ENCODE data around the gene FBLN1. TPM values are rescaled to one million over a fixed set of nuclear protein-coding genes. Genes with fewer than 3 reads are reported as not detected.

Gene FBLN1
- total and polyA plus RNA-seq, 2 of the 13 experiments (the other 11 are each of a cell fraction or from before 2014, with no cell fraction given) = 37.3 to 103 TPM

- no peak for DNase-seq (ENCODE audit: low spot score)
- H3K4me1 ChIP-seq (ENCODE audit: insufficient read depth, low read length) = peaks cover 33% of the 10 kb centered on the region
- no peaks in the 10 kb centered on the region for H3K9me3 ChIP-seq (ENCODE audit: low read length)
- no peak for TF ChIP-seq NR2F1 (CRISPR knock-in tag; IDR thresholded peaks at IDR 0.05)
- TF ChIP-seq ZNF766 (CRISPR knock-in tag; IDR thresholded peaks at IDR 0.05; ENCODE audit: borderline replicate concordance) = no peak
- no peak for TF ChIP-seq ZNF639 (CRISPR knock-in tag; conservative IDR thresholded peaks at IDR 0.05)
- TF ChIP-seq RFX1 (IDR thresholded peaks at IDR 0.05) = no peak
- TF ChIP-seq RBM39 (IDR thresholded peaks at IDR 0.05; ENCODE audit: low read depth, low read length, poor library complexity, severe bottlenecking) = no peak
- TF ChIP-seq ZBTB40 (IDR thresholded peaks at IDR 0.05) = no peak
- TF ChIP-seq ZBTB40 (CRISPR knock-in tag; IDR thresholded peaks at IDR 0.05) = no peak
- no peak for TF ChIP-seq MAX (IDR thresholded peaks at IDR 0.05)
- no peak for TF ChIP-seq POLR2AphosphoS2 (IDR thresholded peaks at IDR 0.05; ENCODE audit: low read depth, low read length)
- TF ChIP-seq ZNF570 (CRISPR knock-in tag; IDR thresholded peaks at IDR 0.05; ENCODE audit: borderline replicate concordance) = no peak
- TF ChIP-seq ZFX (CRISPR knock-in tag; IDR thresholded peaks at IDR 0.05; ENCODE audit: low read depth) = no peak
- no peak for TF ChIP-seq TRAFD1 (CRISPR knock-in tag; IDR thresholded peaks at IDR 0.05; ENCODE audit: borderline replicate concordance)
- no peak for TF ChIP-seq ZFP37 (CRISPR knock-in tag; IDR thresholded peaks at IDR 0.05; ENCODE audit: borderline replicate concordance)
- BruUV-seq (replicated peaks) = no TSS peak
- no peak for FAIRE-seq
- 75% methylated on average over 11 of the region's 11 CpGs for WGBS (ENCODE audit: low lambda C conversion rate)
- ATAC-seq = no peak
- CTCF ChIA-PET (ENCODE audit: low intra/inter-chr PET ratio, low total read pairs) = no interaction called here
- no peaks in the 10 kb centered on the region for H3K36me3 ChIP-seq (replicated peaks in 1 of 2; ENCODE audit: control insufficient read depth in 1 of 2, insufficient read depth in 2 of 2, low read length in 2 of 2)
- no peaks in the 10 kb centered on the region for H3K79me2 ChIP-seq (ENCODE audit: insufficient read depth, low read length)
- no peak overlapping the region for H3K4me2 ChIP-seq (ENCODE audit: low read depth, low read length)
- in situ Hi-C loops (cut with HindIII; ENCODE audit: extremely low pct_ligation_motif_present, low pct_unique_long_range_greater_than_20kb) = no loop called here
- intact Hi-C loops (cut with micrococcal nuclease; ENCODE audit: unreplicated experiment) = no loop called here
- H3K27me3 ChIP-seq (ENCODE audit: control insufficient read depth in 1 of 2, insufficient read depth in 2 of 2, low read length in 2 of 2) = no peaks in the 10 kb centered on the region
- H3K4me3 ChIP-seq (replicated peaks in 1 of 3; ENCODE audit: insufficient read depth in 1 of 3, low read depth in 2 of 3, low read length in 3 of 3) = no peak overlapping the region
- H3K27ac ChIP-seq (ENCODE audit: extremely low read length, insufficient read depth, low read length) = no peak overlapping the region
- no peaks in the 10 kb centered on the region for H4K20me1 ChIP-seq (ENCODE audit: insufficient read depth, low read length)
- H3K9ac ChIP-seq (ENCODE audit: insufficient read depth, low read depth, low read length) = no peak overlapping the region
- no peak overlapping the region for H2AFZ ChIP-seq (ENCODE audit: low read length)
- POLR2A ChIA-PET = no interaction called here
Observed at GRCh38 chr22:45470871-45471270, 31.8 kb upstream of the FBLN1 start.

All from HepG2 (cell line).